Cardiac muscle cell (in vitro differentiated cells and primary cell): ENCODE results near the gene DOCK10. TPM values are rescaled to one million over a fixed set of nuclear protein-coding genes. Genes with fewer than 3 reads are reported as not detected.

ENCODE experiments used
- DNase-seq, 2 donors: peaks; one replicate each; pipeline versions ENCODE4 v3.0.0 to v3.0.0-alpha.2; 2010 to 2017; ENCODE audit warnings: low read depth in 1 of 2, low spot score in 1 of 2
- H3K27ac ChIP-seq: fragments of 200-600 bp; sonication (generic); 2 replicates; pipeline ENCODE4 v1.5.1; 2016
- H3K27me3 ChIP-seq: fragments of 200-600 bp; sonication (generic); 2 replicates; pipeline ENCODE4 v1.6.0; 2016; ENCODE audit warnings: control low read depth
- H3K36me3 ChIP-seq: fragments of 200-600 bp; sonication (generic); 2 replicates; pipeline ENCODE4 v1.5.1; 2016; ENCODE audit warnings: control low read depth
- H3K4me1 ChIP-seq: fragments of 200-600 bp; sonication (generic); 2 replicates; pipeline ENCODE4 v1.8.1; 2017; ENCODE audit warnings: low read depth, mild to moderate bottlenecking, mixed run types
- H3K4me3 ChIP-seq: fragments of 200-600 bp; sonication (generic); 2 replicates; pipeline ENCODE4 v1.5.1; 2016; ENCODE audit warnings: mild to moderate bottlenecking
- H3K9me3 ChIP-seq: fragments of 200-600 bp; sonication (generic); 2 replicates; pipeline ENCODE4 v1.5.1; 2017; ENCODE audit warnings: low read depth, mild to moderate bottlenecking, control low read depth
- polyA plus RNA-seq: library from polyadenylated mRNA; unstranded; fragments of >200 nt; fragmentation: Nextera tagmentation; extraction: Ambion mirVana; gene quantifications from 2 replicates; pipeline ENCODE4 v1.2.1, GENCODE V29; 2016
- total RNA-seq: library from RNA; depleted of rRNA; stranded (reverse); fragments of >200 nt; gene quantifications from 2 replicates; pipeline ENCODE4 v1.2.3, GENCODE V29; 2016
- TF ChIP-seq, protein P1 (sequence below): IDR thresholded peaks from 2 replicates; pipeline ENCODE4 v1.5.1; 2012; ENCODE audit warnings: low read depth, mild to moderate bottlenecking, low read length

DOCK10 gene
- total and polyA plus RNA-seq, 2 experiments from 2014 or later = not detected

DNA sequence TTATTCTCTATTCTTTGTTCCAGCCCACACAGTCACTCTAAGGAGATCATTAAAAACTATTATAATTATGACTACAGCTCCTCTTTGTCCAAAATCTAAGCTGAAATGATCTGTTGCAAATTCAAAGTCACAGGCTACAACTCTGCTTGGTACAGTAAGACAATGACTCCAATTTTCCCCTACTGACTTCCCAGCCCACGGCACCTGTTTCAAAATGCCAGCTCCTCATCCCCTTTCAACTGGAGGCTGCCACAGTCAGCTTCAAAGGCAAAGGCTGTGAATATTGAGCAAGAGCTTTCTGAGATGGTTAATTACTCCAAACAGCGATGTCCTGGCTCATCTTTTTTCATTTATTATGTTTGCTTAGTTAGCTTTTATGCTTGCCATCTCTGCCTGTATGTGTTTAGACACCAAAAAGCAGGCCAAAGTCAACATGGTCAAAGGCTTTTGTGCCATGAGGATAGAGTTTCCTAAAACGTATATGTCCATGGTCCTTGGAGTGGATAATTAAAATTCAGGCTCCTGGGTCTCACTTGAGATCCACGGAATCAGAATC lies 141.1 kb downstream of the DOCK10 start:
- Histone ChIP-seq H3K4me1 (no peaks in the 10 kb centered on the region), H3K27ac (no peak overlapping the region), H3K36me3 (no peaks in the 10 kb centered on the region), H3K4me3 (no peak overlapping the region), H3K27me3 (peaks cover 6% of the 10 kb centered on the region), H3K9me3 (no peaks in the 10 kb centered on the region)
- TF ChIP-seq, protein P1, sequence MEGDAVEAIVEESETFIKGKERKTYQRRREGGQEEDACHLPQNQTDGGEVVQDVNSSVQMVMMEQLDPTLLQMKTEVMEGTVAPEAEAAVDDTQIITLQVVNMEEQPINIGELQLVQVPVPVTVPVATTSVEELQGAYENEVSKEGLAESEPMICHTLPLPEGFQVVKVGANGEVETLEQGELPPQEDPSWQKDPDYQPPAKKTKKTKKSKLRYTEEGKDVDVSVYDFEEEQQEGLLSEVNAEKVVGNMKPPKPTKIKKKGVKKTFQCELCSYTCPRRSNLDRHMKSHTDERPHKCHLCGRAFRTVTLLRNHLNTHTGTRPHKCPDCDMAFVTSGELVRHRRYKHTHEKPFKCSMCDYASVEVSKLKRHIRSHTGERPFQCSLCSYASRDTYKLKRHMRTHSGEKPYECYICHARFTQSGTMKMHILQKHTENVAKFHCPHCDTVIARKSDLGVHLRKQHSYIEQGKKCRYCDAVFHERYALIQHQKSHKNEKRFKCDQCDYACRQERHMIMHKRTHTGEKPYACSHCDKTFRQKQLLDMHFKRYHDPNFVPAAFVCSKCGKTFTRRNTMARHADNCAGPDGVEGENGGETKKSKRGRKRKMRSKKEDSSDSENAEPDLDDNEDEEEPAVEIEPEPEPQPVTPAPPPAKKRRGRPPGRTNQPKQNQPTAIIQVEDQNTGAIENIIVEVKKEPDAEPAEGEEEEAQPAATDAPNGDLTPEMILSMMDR = no peak
- no peak for DNase-seq

GRCh38 chr2:224895377-224895776 lies 146.9 kb downstream of the DOCK10 start:
- Histone ChIP-seq H3K27me3 (peaks cover 6% of the 10 kb centered on the region), H3K4me1 (no peaks in the 10 kb centered on the region), H3K36me3 (no peaks in the 10 kb centered on the region), H3K4me3 (no peak overlapping the region), H3K27ac (no peak overlapping the region), H3K9me3 (no peaks in the 10 kb centered on the region)
- TF ChIP-seq, protein P1 = no peak
- no peak for DNase-seq

DNA sequence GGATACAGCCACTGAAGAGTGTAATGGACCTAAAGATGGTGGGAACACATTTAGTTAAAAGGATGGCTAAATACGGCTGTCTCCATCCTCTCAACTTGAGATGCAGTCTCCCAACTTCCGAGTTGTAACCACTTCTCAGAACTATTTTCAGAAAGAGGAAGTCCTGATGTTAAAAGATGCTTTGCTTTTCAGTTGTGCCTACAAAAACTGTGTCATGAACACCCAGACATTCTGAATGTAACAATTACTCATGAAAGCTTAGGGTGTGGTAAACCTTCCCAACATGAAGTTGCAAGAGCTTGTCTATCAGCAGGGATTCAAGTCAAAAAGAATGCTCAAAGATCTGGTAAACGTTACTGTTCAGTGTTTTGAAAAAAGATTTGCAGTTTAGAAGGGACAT lies 147.9 kb downstream of the DOCK10 start:
- Histone ChIP-seq H3K4me1 (no peaks in the 10 kb centered on the region), H3K9me3 (no peaks in the 10 kb centered on the region), H3K27ac (no peak overlapping the region), H3K36me3 (no peaks in the 10 kb centered on the region), H3K27me3 (peaks cover 6% of the 10 kb centered on the region), H3K4me3 (no peak overlapping the region)
- TF ChIP-seq, protein P1 = no peak
- DNase-seq = no peak

GRCh38 chr2:224893848-224894247 lies 148.4 kb downstream of the DOCK10 start:
- no peak for DNase-seq
- no peaks in the 10 kb centered on the region for H3K4me1 ChIP-seq
- no peak overlapping the region for H3K4me3 ChIP-seq
- no peak overlapping the region for H3K27ac ChIP-seq
- TF ChIP-seq, protein P1 = no peak
- H3K27me3 ChIP-seq = peaks cover 6% of the 10 kb centered on the region
- H3K9me3 ChIP-seq = no peaks in the 10 kb centered on the region
- H3K36me3 ChIP-seq = no peaks in the 10 kb centered on the region

DNA sequence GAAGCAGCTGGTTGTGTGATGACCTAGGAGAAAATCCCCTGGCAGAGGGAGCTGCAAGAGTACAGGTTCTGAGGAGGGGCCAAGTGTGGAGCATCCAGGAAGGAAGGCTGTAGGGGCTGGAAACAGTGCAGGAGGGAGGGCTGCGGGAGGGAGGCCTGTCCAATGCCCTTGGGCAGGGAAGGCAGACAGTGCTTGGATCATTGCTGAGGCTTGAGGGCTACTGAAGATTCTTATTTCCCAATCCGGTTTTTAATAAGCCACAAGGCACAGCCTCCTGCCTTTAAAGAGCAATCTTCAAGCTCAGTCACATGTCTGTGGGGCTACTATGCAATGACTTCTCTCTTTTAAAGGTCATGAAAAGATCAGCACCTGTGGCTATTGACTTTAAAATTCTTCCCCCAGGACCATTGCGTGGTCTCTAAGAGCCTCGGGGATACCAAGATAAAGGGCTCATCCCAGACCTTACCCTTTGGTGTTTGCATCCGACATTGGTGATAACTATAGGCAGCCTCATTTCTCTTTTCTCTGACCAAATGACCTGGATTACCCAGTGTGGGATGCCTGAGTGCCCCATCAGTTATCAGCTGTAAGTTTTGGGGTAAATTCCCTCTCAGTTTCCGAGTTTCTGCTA lies 149.6 kb downstream of the DOCK10 start:
- peaks cover 3% of the 10 kb centered on the region for H3K27me3 ChIP-seq
- TF ChIP-seq, protein P1 = no peak
- no peaks in the 10 kb centered on the region for H3K4me1 ChIP-seq
- no peaks in the 10 kb centered on the region for H3K36me3 ChIP-seq
- H3K9me3 ChIP-seq = no peaks in the 10 kb centered on the region
- no peak for DNase-seq
- H3K27ac ChIP-seq = no peak overlapping the region
- no peak overlapping the region for H3K4me3 ChIP-seq
